Retinal pigment epithelial cell (primary cell): ENCODE results near the gene PTPN14.

Experiments
- DNase-seq: peaks from one replicate; pipeline ENCODE4 v3.0.0-alpha.2; 2010; ENCODE audit warnings: low read depth
- H3K4me3 ChIP-seq: 2 replicates; pipeline ENCODE4 v1.5.1; 2011; ENCODE audit warnings: mild to moderate bottlenecking, low read length, control low read depth, moderate library complexity
- TF ChIP-seq, protein P1 (sequence below): conservative IDR thresholded peaks from 2 replicates; pipeline ENCODE4 v1.5.1; 2011; ENCODE audit warnings: low read depth, low read length, control low read depth, inconsistent platforms

PTPN14 gene

DNA sequence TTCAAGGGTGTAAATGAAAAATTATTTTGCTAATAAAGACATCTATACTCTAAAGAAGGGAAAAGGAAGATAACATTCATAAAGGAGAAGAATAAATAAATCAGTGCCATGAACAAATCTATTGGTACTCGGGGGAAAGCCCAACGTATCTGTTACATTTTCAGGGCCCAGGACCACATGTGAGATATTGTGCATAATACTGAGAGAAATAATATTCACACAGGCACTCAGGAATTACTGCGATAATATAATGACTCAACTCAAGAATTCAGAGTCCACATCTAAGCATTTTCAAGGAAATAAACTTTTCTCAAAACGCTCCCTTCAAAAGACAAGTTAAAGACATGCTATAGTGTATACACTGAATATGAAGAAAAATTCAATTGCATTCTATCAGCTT lies 161.7 kb downstream of the PTPN14 start:
- TF ChIP-seq, protein P1, sequence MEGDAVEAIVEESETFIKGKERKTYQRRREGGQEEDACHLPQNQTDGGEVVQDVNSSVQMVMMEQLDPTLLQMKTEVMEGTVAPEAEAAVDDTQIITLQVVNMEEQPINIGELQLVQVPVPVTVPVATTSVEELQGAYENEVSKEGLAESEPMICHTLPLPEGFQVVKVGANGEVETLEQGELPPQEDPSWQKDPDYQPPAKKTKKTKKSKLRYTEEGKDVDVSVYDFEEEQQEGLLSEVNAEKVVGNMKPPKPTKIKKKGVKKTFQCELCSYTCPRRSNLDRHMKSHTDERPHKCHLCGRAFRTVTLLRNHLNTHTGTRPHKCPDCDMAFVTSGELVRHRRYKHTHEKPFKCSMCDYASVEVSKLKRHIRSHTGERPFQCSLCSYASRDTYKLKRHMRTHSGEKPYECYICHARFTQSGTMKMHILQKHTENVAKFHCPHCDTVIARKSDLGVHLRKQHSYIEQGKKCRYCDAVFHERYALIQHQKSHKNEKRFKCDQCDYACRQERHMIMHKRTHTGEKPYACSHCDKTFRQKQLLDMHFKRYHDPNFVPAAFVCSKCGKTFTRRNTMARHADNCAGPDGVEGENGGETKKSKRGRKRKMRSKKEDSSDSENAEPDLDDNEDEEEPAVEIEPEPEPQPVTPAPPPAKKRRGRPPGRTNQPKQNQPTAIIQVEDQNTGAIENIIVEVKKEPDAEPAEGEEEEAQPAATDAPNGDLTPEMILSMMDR, result no peak
- no peak overlapping the region for H3K4me3 ChIP-seq
- DNase-seq, result no peak

DNA sequence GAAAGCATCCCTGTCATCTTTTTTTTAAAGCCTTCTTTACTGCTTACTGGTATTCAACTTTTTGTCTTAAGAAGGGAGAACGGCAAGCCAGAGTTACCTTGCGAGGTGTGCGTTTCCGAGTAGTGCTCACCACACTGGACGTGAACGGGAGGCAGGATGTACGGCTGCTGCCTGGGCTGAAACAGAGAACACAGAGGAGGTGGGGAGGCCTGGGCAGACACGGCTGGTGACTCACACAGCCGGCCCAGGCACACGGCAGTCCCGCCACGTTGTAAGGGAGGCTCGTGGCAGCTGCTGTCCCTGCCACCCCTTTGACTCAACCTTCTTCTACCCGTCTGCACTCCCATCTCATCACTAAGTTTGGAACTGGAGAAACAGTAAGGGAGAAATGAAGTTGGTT lies 164.7 kb downstream of the PTPN14 start:
- DNase-seq, result no peak
- no peak overlapping the region for H3K4me3 ChIP-seq

DNA sequence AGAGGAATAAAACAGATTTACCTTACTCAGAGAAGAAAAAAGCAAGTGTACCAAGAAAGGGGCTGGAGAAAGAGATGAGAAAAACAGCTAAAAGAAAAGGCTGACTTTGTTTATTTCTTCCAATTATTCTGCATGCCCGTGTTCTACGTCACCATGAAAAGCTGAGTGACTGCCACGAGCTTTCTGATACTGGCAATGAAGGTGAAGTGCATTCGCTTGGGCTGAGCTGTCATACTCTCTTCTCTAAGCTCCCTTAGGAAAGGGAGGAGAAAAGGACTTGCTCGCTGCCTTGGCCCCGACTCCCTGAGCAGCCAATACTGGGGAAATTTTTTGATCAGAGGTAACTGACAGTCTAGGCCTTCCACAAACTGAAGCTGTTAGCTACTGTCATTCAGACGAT lies 165.1 kb downstream of the PTPN14 start:
- TF ChIP-seq, protein P1, result no peak
- no peak for DNase-seq
- no peak overlapping the region for H3K4me3 ChIP-seq

More for the DNA sequence above, 164.7 kb downstream of the PTPN14 start:
- TF ChIP-seq, protein P1, result no peak

DNA sequence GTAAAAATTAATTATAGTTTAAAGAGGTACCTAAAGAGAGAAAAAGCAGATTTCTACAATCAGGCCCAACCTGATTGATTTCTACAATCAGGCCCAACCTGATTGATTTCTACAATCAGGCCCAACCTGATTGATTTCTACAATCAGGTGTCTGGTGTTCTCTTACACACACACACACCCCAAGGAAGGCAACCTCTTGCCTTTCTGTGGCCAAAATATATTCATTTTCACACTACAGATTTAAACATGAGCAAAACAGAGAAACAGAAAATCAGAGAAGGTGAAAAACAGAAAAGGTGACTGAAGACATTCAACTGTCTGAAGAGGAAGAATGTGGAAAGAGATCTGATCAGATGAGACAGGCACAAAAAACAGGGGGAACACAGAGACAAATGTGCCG lies 166.0 kb downstream of the PTPN14 start:
- TF ChIP-seq, protein P1, result no peak
- DNase-seq, result no peak
- no peak overlapping the region for H3K4me3 ChIP-seq

DNA sequence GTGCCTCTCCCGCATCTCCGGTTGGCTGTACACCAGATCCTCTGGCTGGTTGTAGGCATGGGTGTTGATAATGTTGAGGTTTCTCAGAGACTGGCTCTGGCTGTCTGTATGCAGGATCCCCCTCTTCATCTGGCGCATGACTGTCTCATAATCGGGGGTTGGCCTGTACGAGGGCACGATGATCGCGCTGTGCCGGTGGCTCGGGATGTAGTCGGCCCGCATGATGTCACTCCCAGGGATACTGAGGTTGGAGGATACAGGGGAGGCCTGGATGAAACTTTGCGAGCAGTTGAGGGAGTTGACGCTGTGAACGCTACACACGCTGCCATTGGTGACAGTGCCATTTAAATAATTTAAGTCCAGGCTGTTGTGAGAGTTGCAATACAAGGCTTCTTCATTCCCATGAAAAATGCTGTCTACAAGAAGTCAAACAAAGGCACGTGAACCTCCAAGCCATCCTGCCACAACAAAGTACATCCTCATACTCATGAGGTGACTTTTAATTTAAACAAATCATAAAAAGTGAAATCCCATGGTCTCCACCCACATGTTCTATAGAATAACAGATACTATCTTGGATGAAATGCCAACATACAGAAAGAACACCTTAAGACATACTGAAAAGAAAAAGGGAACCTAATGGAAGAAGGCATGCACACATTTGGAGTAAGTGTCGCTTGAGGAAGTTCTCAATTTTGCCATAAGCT lies 166.9 kb downstream of the PTPN14 start:
- DNase-seq, result no peak
- TF ChIP-seq, protein P1, result no peak
- no peak overlapping the region for H3K4me3 ChIP-seq

DNA sequence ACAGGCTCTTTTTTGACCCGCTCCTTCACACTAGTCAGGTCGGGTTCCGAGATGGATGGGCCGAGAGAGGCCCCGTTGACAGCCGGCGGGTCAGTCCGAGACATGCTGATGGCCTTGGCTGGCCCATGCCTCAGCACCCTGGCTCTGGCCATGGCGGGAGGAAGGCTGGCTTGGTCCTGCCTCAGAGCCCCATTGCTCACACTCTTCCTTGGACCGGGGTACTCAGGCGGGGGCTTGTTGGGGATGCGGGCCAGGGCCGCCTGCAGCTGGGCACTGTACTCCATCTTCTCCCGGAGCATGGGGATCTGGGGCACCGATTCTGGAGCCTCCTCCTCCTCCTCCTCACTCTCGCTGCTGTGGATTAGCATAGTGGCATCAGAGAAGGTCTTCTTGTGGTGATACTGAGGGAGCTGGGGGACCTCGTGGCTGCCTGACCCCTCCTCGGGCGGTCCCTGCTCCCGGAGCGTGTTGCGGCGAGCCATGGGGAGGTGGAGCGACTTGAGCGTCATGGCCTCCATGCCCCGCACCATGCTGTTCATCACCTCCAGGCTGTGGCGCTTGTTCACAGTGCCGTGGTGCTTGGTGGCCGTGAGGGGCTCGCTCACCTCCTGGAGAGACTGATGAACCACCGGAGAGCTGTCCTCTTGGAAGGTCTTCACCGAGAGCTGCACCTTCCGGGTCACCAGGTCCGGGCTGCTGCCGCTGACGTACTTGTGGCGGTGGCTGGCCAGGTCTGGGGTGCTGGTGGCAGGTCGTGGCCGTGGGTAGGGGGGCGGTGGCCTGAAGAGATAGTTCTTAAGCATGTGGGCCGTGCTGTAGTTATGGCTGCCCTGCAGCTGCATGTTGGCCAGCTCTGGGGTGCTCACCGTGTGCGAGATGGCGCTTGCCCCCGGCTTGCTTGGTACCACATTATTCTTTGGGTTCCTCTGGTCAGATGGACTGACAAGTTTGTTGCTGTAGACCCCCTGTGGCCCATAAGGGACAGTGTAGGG lies 167.7 kb downstream of the PTPN14 start:
- H3K4me3 ChIP-seq, result no peak overlapping the region
- no peak for DNase-seq
- TF ChIP-seq, protein P1, result no peak
